Transverse colon (tissue), 4 donors: Measurements from ENCODE around the gene C19orf25. TPM values are rescaled to one million over a fixed set of nuclear protein-coding genes. Genes with fewer than 3 reads are reported as not detected.

Source experiments
- DNase-seq: peaks from one replicate; pipeline ENCODE4 v3.0.0-alpha.2; 2019
- H3K27ac ChIP-seq, 4 donors: fragments of 200-600 bp; sonication (generic); 2 replicates each; pipeline ENCODE4 v1.5.1; 2016 to 2018; ENCODE audit warnings: inconsistent platforms in 4 of 4
- H3K27me3 ChIP-seq: fragments of 200-600 bp; sonication (generic); 2 replicates; pipeline ENCODE4 v1.5.1; 2017; ENCODE audit warnings: inconsistent platforms
- H3K36me3 ChIP-seq, 4 donors: fragments of 200-600 bp; sonication (generic); 2 replicates each; pipeline ENCODE4 v1.5.1; 2017 to 2019; ENCODE audit warnings: inconsistent platforms in 4 of 4
- H3K4me1 ChIP-seq, 4 donors: fragments of 200-600 bp; sonication (generic); 2 replicates each; pipeline ENCODE4 v1.5.1; 2017 to 2020; ENCODE audit warnings: inconsistent platforms in 4 of 4
- H3K4me3 ChIP-seq, 4 donors: fragments of 200-600 bp; sonication (generic); 1 replicate in 1 of 4; 2 replicates in 3 of 4; pipeline versions ENCODE4 v1.5.1 to v1.6.1; 2017 to 2019; ENCODE audit warnings: inconsistent platforms in 4 of 4
- H3K9me3 ChIP-seq, 2 donors: fragments of 200-600 bp; sonication (generic); 2 replicates each; pipeline ENCODE4 v1.5.1; 2017 to 2019; ENCODE audit warnings: inconsistent platforms in 2 of 2
- CTCF ChIP-seq, 5 experiments: fragments of 200-600 bp in 3 of 5; fragments of 450-650 bp in 2 of 5; sonication (generic) in 3 of 5; IDR thresholded peaks; 1 replicate in 2 of 5; 2 replicates in 3 of 5; pipeline ENCODE4 v1.5.1; 2016 to 2017; ENCODE audit warnings: antibody characterized with exemption in 5 of 5, inconsistent platforms in 3 of 5, mild to moderate bottlenecking in 2 of 5, moderate library complexity in 1 of 5
- EP300 ChIP-seq: sonication (generic); formaldehyde crosslinking; IDR thresholded peaks from one replicate; pipeline ENCODE4 v1.6.1; 2017; ENCODE audit warnings: antibody characterized with exemption, low read depth
- POLR2A ChIP-seq: fragments of 450-650 bp; IDR thresholded peaks from one replicate; pipeline ENCODE4 v1.6.1; 2016; ENCODE audit warnings: antibody characterized with exemption, mild to moderate bottlenecking, moderate library complexity
- POLR2AphosphoS5 ChIP-seq, 3 donors: sonication (generic); formaldehyde crosslinking; IDR thresholded peaks; one replicate each; pipeline ENCODE4 v1.6.1; 2016; ENCODE audit warnings: antibody characterized with exemption in 3 of 3
- WGBS, 2 donors: methylation state at CpG; one replicate each; pipeline ENCODE4 v1.1.5; 2018; ENCODE audit warnings: low coverage in 1 of 2; 5-methylcytosine and 5-hydroxymethylcytosine counted together
- in situ Hi-C, 4 donors: fragments of 200-750 bp; cut with MboI; loops; one replicate each; pipeline versions ENCODE4 v1.15.0 to v1.15.1; 2017; ENCODE audit warnings: low sequenced_read_pairs in 3 of 4, low pct_ligation_motif_present in 1 of 4, low pct_unique_long_range_greater_than_20kb in 1 of 4
- intact Hi-C: fragments of 100-400 bp; cut with DNase I; formaldehyde crosslinking; loops from one replicate; pipeline ENCODE4 v1.15.1; 2023; ENCODE audit warnings: low total_unique reads
- total RNA-seq, 4 donors: library from RNA; depleted of rRNA; stranded (reverse); fragments of >200 nt; gene quantifications; one replicate each; pipeline ENCODE4 v1.1.0, GENCODE V29; 2016

Gene C19orf25
- total RNA-seq, 4 donors from 2014 or later = 36.2 to 89.2 (median 46.0) TPM

DNA sequence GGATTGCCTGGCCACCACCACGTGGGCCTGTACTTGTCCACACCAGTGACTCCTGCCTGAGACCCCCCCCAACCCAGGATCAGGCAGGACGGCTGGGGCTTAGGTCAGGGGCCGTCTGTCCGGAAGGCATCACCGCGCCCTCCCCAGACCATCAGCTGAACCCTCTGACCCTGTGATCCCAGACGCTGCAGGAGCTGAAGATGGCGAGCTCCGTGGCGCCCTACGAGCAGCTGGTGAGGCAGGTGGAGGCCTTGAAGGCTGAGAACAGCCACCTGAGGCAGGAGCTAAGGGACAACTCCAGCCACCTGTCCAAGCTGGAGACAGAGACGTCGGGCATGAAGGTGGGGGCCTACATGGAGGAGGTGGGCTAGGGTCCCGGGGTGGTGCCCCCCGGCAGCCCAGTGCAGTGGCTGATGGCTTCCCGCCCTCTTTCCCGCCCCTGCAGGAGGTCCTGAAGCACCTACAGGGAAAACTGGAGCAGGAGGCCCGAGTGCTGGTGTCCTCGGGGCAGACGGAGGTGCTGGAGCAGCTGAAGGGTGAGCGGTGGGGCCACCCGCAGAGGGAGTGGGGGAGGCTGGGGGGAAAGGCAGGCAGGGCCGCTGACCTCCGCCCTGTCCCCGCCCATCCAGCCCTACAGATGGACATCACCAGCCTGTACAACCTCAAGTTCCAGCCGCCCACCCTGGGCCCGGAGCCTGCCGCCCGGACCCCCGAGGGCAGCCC, 26.1 kb downstream of the C19orf25 start:
- Histone ChIP-seq H3K4me1 (peaks cover 4 to 27% (median 20%) of the 10 kb centered on the region in 4 donors), H3K36me3 (no peaks in the 10 kb centered on the region), H3K4me3 (no peak overlapping the region), H3K27ac (no peak overlapping the region), H3K27me3 (peaks cover 100% of the 10 kb centered on the region), H3K9me3 (no peaks in the 10 kb centered on the region)
- intact Hi-C loops (no loop called here), in situ Hi-C loops (no loop called here)
- no peak for DNase-seq
- TF ChIP-seq EP300 (no peak), POLR2AphosphoS5 (IDR thresholded peaks at IDR 0.05) (no peak), CTCF (IDR thresholded peaks at IDR 0.05) (no peak)
- WGBS, 2 donors = 53% methylated on average over 20 of the region's 30 CpGs; no CpG with 5 or more reads in 1 of the 2 donors

DNA sequence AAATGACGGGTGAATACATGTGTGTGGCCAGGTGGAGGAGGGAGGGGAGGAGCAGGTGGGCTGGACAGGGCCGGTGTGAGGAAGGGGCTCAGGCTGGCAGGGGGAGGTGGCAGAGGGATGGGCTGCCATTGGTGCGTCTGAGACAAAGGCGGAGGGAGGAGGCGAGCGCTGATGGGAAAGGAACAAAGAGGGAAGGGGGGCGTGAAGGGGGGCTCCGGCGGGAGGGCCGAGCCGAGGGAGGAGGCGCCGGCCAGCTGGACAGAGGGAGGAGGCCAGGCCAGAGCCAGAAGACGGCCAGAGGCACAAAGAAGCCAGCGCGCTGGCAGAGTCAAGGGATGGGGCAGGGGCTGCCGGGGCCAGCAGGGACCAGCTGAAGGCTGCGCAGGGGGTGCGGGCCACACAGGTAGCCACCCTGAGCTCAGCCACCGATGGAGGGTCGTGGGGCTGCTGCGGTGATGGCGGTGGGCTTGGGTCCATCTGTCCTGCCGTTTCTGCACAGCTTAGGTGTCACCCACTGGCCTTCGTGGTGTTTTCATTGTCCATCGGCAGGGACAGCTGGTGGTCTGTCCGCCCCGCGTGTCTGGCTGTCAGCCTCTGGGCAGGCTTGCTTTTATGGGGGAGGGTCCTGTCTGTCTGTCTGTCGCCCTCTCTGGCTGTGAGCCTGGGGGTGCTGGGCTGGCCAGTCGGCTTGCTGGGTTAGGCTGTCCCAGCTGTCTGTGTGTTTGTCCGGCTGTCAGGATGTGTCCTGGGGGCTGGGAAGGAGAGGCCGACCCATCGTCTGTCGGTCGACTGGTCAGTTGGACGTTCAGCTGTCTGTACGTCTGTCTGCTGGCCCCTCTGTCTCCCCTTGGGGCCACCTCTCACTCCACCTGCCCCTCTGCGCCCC, 26.9 kb downstream of the C19orf25 start:
- no peak for TF ChIP-seq EP300
- no peak for TF ChIP-seq POLR2AphosphoS5 (IDR thresholded peaks at IDR 0.05)
- no peak for DNase-seq
- WGBS, 2 donors = 18 to 36% methylated on average over 16 to 39 of the region's 39 CpGs

DNA sequence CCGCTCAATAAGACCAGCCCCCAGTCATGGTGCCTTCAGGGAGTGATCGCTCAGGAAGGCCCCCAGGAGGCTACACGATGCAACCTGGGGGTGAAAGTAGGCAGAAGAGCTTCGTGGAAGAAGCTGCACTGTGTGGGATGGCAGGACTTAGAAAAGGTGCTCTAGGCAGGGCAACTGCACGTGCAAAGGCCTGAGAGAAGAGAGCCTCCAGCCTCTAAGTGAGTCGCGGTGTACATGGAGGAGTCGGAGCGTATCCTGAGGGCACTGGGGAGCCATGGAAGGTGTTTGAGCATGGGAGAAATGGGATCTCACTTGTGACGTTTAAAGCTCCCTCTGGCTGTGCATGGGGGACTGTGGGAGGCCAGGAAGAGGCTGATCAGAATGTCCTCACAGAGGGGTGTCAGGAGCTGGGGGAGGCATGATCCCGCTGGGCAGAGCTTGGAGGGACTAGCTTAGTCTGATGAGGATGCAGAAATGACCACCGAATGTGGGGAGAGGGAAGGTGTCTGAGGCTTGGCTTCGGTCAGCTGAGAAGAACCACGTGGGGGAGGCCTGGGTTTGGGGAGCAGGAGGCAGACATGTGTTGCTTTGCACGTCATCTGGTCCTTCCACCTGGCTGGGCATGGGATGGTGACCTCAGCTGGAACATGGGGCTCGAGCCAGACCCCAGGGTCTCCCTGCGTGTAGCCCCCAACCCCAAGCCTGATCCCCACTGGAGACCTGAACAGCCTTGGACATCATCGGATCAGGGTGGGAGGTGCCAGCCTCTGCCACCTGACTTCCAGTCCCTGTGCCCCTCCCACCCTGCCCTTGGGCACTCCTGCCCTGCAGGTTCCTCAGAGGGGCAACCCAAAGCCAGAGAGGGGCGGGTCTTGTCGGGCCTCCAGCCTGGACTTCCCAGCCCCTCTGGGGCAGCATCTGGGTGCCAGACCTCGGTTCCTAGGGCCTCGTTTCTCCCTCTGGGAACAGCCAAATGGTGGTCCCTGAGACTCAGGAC, 28.0 kb downstream of the C19orf25 start:
- H3K4me1 ChIP-seq = peaks cover 10 to 30% (median 19%) of the 10 kb centered on the region in 4 donors
- TF ChIP-seq POLR2AphosphoS5 (IDR thresholded peaks at IDR 0.05) (no peak), CTCF (IDR thresholded peaks at IDR 0.05) (no peak), EP300 (no peak), POLR2A (no peak)
- intact Hi-C loops = no loop called here

More for the DNA sequence above, 26.9 kb downstream of the C19orf25 start:
- H3K27ac ChIP-seq = no peak overlapping the region
- no peaks in the 10 kb centered on the region for H3K9me3 ChIP-seq
- in situ Hi-C loops (no loop called here), intact Hi-C loops (no loop called here)
- H3K4me1 ChIP-seq = peaks cover 4 to 27% (median 19%) of the 10 kb centered on the region in 4 donors
- H3K27me3 ChIP-seq = peaks cover 100% of the 10 kb centered on the region
- no peak overlapping the region for H3K4me3 ChIP-seq
- H3K36me3 ChIP-seq = no peaks in the 10 kb centered on the region

More for the DNA sequence above, 28.0 kb downstream of the C19orf25 start:
- WGBS, 2 donors = 49 to 60% methylated on average over 6 to 22 of the region's 22 CpGs
- Histone ChIP-seq H3K27ac (no peak overlapping the region), H3K27me3 (peaks cover 100% of the 10 kb centered on the region), H3K9me3 (no peaks in the 10 kb centered on the region), H3K36me3 (no peaks in the 10 kb centered on the region), H3K4me3 (no peak overlapping the region)
- no peak for DNase-seq
- in situ Hi-C loops = no loop called here
